RCC 7860 (cell line): ENCODE results near the gene TMTC2.
"Not testable (repeated sequence)": the region's sequence is repeated elsewhere in the genome, so short reads cannot be mapped to it uniquely, and the experiment has no call there.

ENCODE experiments used
- DNase-seq: peaks from one replicate; pipeline ENCODE4 v3.0.0-alpha.2; 2015; ENCODE audit warnings: low spot score
- FAIRE-seq: peaks from 2 replicates; lab custom pipeline; 2012; peaks lifted over from hg19 to GRCh38; lab: Jason Lieb, UNC

TMTC2 gene

DNA sequence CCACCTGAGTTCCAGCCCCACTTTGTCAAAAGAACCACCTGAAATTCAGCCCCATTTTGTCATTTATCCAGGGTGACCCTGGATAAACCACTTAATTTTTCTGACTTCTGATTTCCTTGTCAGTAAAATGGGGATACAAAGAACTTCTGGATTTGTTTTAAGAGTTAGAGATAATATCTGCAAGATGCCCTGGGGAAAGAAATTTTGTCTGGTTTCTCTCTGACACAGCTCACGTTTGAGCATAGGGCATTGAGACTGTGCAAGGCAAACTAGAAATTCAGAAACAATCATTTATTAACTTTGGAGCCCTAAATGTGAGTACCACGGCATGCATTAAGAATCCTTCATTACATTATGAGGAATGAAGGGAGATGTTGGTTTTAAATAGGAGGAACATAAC is 37.2 kb downstream of the TMTC2 start:
- DNase-seq, result no peak
- FAIRE-seq, result no peak

DNA sequence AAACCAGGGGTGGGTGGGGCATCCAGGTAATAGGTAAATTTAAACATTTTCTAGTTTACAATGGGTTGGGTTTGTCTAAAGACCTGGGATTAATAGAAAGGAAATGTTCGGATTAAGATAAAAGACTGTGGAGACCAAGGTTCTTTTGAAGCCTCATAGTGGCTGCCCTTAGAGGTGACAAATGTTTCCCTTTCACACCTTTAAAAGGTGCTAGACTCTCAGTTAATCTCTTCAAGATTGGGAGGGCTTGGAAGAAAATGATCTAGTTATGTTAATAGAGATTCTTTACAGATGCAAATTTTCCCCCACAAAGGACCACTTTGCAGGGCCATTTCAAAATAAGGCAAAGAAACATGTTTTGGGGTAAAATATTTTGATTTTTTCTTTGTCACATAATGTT is 39.0 kb downstream of the TMTC2 start:
- DNase-seq (no peak), FAIRE-seq (no peak)

DNA sequence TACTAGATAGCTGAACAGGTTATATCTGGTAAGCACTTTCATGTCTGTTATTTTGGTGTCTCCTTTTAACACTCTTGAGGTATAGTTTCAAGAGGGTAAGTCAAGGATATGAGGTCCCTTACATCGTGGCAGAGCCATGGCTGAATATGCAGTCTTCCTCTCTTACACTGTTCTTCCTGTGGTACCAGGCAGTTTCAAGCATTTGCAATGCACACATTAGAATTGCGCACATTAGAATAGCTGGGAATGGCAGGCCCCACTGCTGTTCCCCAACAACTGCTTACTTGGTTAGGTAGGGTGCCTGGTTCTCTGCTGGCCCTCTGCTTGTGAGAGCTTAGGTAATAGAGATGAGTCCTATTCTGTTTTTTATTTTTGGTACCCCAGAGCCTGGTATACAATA is 41.2 kb downstream of the TMTC2 start:
- no peak for FAIRE-seq
- no peak for DNase-seq

DNA sequence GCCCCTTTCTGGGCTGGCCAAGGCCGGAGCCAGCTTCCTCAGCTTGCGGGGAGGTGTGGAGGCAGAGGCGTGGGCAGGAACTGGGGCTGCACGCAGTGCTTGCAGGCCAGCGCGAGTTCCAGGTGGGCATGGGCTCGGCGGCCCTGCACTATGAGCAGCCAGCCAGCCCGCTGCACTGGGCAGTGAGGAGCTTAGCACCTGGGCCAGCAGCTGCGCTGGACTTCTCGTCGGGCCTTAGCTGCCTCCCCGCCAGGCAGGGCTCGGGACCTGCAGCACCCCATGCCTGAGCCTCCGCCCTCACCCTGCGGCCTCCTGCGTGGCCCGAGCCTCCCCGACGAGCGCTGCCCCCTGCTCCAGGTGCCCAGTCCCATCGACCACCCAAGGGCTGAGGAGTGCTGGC is 42.0 kb downstream of the TMTC2 start:
- FAIRE-seq (no peak), DNase-seq (no peak)

DNA sequence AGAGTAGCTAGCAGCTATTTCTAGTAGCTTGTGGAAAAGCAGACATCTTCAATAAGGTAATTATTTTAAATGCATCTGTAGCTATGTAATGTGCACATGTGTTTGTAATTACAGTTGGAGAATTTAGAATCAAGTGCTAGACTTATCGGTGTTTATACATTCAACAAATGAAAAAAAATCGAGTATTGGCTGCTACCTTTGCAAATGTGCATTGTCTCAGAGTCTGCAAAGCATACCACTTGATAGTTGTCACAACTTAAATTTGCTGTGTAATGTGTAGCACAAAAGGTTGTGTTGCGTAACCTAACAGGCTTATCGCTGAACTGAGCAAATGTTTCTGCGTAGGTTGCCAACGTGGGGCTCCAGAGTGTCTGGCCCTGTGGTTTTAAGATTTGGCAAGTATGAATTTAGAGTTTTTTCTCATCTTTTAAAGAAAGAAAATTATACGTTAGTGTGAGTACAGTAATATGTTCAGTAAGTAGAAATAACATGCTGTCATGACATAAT is 44.3 kb downstream of the TMTC2 start:
- no peak for FAIRE-seq
- DNase-seq, result no peak

DNA sequence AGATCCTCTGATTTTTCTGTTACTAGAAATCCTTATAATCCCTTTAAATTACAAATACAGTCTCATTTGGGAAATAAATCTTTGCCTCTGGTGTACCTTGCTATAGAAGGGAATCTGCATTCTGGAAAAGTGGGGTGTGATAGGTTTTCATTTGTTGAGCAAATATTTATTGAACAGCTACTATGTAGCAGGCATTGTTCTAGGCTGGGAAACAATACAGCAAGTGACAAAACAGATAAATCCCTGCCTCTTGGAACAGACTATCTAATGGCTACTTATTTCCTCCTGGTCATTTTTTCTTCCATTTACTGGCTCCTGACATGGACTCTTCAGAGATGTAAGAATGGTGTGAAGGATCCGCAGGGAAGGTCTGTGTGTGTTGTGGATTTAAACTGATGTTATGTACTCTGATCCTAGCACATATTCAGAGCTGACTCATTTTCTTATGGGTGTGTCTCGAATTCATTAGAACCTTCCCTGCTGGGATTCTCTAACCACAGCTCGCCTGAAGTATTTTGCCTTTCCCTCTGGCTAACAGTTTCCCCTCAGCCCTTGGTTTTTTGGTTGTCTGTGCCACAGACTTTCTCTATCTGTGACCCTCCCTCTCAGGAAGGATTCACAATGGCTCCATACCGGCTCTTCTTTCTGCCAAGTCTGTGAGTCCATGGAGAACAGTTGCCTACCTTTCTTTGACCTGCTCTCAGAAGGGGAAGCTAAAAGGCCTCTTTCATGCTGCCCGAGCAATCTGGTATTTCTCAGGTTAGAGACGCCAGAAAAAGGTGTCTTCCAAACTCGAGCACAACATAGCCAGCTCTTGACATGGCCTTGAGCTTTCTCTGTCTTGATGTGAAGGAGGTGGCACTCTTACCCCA is 53.7 kb downstream of the TMTC2 start:
- peak; percentile 62 for DNase-seq
- FAIRE-seq, result peak; percentile 80

DNA sequence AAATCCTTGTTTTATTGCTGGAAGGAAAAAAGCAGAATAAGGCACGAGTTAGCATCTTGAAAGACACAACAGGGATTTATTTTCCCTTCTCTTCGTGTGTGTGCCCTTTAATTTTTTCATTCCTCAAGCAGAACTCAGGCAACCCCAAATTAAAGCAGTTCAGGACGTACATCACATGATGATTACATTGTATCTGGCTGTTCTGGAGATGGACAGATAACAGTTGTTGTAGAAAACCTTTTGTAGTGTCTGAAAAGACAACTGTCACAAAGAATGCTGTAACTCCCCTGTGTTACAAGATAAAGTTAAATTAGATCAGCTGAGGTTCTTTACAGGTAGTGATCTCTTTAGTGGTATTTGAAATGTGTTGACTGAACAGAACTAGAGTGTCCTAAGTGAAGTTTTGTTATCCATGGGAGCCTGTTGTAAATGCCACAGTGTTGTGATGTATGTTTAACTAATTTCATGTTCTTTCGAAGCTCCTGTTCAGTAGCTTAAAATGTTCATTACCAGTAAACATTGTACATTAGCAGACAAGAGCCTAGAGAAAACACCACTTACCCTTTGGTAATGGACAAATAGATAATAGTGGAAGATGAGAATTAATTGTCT is 58.5 kb downstream of the TMTC2 start:
- no peak for FAIRE-seq

DNA sequence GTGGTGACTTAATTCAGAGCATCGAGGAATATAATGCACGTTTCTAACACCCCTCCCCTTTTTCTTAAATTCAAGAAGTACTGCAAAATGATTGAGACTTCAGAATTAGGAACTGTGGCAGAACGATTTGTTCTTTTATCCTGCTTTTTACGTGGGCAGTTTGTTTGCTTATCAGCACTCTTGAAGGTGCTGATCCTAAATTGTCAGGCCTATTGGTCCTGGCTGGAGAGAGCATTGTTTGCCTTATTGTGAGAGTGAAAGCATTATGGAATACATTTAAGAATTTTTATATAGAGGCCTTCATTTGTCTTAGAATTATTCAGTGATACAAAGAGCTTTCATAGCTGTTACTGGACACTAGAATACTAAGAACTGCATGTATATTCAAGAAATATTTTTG is 59.1 kb downstream of the TMTC2 start:
- DNase-seq (no peak), FAIRE-seq (no peak)

More for the DNA sequence above, 58.5 kb downstream of the TMTC2 start:
- no peak for DNase-seq

GRCh38 chr12:82746668-82747067 is 60.0 kb downstream of the TMTC2 start:
- DNase-seq, result no peak
- FAIRE-seq, result no peak

- no peak for FAIRE-seq
Observed at GRCh38 chr12:82749015-82749414, 62.3 kb downstream of the TMTC2 start.

DNA sequence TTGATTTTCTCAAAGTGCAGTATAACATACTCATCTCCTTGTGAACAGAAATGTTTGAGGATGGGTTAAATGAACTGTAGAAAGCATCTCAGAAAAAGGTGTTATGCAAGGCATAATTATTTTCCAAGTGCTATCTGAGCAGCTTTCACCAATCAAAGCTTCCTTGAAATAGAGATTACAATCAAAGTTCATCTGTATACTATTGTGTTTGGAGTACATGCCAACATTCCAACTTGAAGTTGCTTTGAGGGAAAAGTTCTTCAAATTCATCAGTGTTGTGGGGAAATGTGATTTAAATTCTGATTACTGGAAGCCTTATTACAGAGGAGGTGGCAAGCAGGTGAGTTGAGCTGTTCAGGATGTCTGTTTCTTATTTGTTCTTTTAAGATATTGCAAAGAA is 68.2 kb downstream of the TMTC2 start:
- FAIRE-seq (no peak), DNase-seq (no peak)

More at GRCh38 chr12:82749015-82749414, 62.3 kb downstream of the TMTC2 start:
- DNase-seq, result no peak

DNA sequence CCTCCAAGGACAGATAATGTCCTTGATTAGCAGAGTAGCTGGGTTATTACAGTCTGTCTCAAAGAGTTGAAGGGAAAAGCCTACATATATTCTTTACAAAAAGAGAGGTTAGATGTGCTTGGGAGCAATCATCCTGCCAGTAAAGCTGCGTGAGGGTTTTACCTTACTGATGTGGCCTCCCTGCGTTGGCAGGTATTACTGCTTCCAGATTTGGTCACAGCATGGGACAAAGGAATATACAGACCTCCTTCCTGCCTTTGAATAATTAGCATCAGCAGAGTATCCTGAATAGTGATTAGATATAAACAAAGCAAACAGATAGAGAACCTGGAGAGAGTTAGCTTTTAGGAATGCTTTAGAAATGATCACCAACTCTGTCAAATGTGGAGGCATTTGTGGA is 69.6 kb downstream of the TMTC2 start:
- no peak for DNase-seq
- no peak for FAIRE-seq

DNA sequence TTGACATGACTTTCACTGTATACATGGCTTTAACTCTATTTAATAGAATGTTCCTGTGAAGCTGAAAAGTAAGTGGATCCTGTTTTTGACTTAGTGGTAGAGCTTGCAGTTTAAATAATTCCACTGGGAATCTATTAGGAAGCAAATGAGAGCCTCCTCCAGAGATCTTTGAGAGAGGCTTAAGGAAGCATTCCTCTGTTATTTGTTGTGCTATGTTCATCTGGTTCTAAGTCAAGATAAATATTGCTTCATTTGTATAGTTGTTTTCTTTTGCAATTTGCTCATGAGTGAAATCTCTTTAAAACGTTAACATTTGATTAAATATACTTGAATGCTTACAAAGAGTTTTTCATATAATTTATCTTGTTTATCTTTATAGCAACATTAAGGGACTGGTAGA is 70.4 kb downstream of the TMTC2 start:
- no peak for FAIRE-seq
- no peak for DNase-seq

DNA sequence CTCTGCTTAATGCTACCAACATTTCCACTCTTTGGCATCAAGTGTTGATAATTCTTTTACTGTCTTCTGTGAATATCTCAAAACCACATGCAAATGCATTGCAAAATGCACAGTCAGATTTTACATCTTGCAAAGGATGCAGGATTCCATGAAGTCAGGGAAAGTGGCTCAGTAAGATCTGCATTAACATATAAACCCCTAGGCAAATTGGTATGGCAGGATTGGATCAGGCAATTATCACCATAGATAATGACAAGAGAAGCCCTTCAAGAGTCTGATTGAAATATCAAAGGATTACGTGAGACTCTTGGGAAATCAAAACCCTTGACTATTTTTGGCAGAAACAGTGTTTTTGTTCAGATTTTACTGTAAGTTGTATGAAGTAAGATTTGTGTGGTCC is 71.0 kb downstream of the TMTC2 start:
- no peak for DNase-seq
- FAIRE-seq, result no peak

DNA sequence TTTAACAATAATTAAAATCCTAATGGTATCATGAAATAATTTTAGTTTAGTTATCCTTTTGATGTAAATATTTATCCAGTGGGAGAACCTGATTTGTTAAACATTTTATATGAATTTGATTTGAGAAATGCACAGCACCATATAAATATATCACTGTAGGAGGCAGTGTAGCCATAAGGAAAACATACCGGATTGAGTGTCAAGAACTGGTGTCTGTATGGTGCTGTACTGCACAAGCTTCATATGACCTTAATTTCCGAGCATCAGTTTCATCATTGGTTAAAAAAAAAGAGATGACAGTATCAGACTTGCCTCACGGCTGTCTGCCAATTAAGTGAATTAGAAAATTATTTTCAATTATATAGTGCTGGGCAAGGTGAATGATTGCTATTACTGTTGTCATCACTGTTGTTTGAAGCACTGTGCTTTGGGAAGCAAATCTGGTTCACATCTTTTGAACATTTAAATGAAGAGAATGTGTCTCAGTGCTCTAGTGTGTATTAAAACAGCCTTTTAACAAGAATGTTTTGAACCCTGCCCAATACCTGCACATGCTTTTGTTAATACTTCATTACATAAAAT is 72.1 kb downstream of the TMTC2 start:
- no peak for FAIRE-seq
- no peak for DNase-seq

DNA sequence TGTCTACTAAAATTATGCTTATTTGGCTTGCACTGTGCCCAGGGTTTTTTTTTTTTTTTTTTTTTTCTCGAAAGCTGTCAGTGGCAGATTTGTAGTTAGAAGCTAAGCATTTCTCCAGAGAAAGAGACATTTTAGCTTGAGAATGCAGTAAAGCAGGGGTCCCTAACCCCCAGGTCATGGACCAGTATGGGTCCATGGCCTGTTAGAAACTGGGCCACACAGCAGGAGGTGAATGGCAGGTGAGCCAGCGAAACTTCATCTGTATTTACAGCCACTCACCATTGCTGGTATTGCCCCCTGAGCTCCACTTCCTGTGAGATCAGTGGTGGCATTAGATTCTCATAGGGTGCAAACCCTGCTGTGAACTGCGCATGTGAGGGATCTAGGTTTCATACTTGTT is 73.7 kb downstream of the TMTC2 start:
- DNase-seq, result no peak
- no peak for FAIRE-seq

- not testable (repeated sequence) for FAIRE-seq, DNase-seq
Observed at GRCh38 chr12:82765206-82765605, 78.5 kb downstream of the TMTC2 start.

DNA sequence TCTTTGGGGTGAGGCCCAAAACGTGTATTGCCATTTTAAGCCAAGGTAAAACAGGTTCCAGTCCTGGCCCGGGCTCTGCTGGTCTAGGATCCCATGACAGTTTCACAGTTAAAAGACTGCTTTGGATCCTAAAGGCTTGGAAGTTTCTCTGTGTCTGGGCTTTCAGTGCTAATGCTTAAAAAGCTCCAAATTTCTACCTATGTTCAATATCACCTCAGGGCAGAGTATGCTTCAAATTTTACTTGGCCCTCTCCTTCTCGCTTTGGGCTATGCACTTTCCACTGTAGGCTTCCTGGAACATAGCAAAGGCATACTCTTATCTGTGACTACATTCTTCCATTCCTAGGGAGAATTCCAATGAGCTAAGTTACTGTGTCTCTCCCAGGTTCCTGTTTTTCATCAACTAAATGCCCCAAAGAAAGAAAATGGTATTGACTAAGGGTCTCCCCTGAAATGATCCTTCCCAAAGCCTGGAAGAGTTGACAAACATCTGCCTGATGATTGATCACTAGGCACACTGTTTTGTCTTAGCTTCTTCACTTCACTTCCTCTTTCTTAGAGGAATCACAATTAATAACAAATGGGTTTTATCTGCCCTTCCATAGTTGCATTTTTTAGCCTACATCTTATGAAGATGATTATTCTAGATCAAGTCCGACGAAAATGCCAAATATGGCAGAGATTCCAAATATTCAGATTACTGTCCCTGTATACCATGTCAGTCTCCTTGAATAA is 79.4 kb downstream of the TMTC2 start:
- DNase-seq (no peak), FAIRE-seq (no peak)

GRCh38 chr12:82774666-82775065 is 88.0 kb downstream of the TMTC2 start:
- no peak for FAIRE-seq
- DNase-seq, result no peak

DNA sequence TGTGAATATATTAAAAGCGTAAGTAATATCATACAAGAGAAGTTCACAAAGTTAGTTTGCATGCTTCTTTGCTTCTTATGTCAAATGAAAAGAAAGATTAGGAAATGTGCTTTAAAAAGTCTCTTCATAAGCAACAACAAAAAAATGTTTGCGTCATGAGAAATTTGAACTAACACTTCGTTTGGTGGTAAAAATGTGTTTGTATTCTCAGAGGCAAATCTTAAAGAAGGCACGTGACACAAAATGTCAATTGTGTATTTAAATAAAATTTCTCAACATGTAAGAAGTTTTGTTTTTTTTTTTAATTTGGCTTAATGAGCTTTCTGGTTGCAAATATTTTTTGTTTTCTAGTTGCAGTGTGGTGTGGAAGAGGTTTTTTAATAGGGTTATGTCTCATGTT is 93.8 kb downstream of the TMTC2 start:
- FAIRE-seq (no peak), DNase-seq (no peak)

GRCh38 chr12:82781309-82781997 is 94.7 kb downstream of the TMTC2 start:
- FAIRE-seq, result no peak
- no peak for DNase-seq
